ENCODE measurements around the gene DUSP16.

DUSP16 gene

GRCh38 chr12:12467688-12468261 is 94.9 kb downstream of the DUSP16 start:
- DNase-seq (ENCODE audit: low read depth), result no peak

DNA sequence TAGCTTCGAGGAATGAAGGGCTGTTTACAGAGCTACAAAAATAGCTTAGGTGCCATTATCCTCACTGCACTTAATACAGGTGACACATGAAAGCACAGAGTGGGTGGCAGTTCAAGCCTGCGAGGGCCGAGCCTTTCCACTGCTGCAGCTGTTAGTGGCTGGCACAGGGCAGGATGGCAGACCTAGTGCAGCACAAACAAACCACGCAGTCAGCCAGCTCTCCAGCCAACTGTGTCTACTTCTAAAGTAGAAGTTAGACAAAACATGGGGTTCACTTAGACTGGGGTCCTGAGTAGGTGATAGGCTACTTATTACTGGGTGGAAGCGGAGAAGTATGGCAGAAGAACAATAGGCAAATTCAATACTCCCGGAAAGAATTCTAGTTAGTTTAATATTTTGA is 95.4 kb downstream of the DUSP16 start:
- no peak for DNase-seq (ENCODE audit: low read depth)

- no peak for DNase-seq (ENCODE audit: low read depth)
Observed at GRCh38 chr12:12466157-12466556, 96.5 kb downstream of the DUSP16 start.

DNA sequence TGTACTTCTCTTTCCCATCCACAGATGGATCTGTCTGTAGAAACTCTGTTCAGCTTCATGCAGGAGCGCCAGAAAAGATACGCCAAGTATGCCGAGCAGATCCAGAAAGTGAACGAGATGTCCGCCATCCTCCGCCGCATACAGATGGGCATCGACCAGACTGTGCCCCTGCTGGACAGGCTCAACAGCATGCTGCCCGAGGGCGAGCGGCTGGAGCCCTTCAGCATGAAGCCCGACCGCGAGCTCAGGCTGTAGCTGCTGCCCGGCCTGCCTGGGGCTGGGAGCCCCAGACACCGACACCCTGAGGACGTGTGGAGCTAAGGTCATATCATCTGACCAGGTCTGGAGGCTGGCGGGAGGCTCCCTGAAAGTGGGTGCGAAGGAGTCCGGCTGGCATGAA is 97.1 kb downstream of the DUSP16 start:
- DNase-seq (ENCODE audit: low read depth), result no peak

GRCh38 chr12:12461923-12462315 is 100.7 kb downstream of the DUSP16 start:
- DNase-seq (ENCODE audit: low read depth), result no peak

DNA sequence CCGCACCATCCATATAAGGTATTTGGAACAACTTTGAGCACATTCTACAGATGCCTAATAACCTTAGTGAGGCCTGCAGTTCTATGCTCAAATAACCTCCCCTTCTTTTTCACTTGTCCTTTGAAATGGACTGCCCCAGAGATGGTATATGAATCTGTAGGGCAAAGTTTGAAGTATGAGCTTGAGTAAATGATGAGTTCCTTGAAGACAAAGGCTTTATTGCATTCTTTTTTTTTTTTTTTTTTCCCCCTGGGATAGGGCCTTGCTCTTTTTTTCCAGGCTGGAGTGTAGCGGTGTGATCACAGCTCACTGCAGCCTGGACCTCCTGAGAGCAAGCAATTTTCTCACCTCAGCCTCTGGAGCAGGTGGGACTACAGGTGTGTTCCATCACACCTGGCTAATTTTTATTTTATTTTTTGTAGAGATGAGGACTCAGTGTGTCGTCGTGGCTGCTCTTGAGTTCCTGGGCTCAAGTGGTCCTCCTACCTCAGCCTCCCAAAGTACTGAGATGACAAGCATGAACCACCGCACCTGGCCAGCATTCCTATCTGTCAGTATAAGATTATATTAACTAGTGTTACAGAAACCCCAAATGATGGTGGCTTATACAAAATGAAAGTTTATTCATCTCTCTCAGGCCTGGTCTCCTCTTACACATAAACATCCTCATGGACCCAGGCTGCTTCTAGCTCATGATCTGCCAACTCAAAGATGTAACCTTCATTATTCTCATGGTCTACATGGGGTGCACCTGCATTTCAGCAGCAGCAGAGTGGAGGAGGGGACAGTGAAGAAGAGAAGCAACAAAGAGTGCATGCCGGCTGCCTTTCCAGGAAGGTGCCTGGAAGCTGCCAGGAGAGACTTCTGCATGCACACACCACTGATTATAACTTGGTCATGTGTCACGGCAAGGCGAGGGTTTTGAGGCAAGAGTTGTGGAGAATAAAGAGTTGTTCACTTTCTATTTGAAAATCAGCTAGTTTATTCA is 101.4 kb downstream of the DUSP16 start:
- DNase-seq (ENCODE audit: low read depth), result no peak

- no peak for DNase-seq (ENCODE audit: low read depth)
Observed at GRCh38 chr12:12456637-12457036, 106.0 kb downstream of the DUSP16 start.

DNA sequence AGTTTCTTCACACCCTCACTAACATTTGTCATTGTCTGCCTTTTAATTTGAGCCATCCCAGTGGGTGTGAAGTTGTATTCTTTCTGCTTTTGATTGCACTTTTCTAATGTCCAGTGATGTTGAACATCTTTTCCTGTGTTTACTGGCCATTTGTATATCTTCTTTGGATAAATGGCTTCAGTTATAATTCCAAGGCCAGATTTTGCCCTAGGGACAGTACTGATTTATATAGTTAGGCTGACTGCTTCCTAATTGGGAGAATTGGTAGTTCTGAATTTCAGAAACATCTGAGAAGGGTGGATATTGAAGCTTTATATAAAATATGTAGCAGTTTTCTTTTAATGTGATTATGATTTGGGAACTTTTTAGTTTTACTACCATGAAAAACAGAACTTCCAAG is 108.3 kb downstream of the DUSP16 start:
- no peak for DNase-seq (ENCODE audit: low read depth)

DNA sequence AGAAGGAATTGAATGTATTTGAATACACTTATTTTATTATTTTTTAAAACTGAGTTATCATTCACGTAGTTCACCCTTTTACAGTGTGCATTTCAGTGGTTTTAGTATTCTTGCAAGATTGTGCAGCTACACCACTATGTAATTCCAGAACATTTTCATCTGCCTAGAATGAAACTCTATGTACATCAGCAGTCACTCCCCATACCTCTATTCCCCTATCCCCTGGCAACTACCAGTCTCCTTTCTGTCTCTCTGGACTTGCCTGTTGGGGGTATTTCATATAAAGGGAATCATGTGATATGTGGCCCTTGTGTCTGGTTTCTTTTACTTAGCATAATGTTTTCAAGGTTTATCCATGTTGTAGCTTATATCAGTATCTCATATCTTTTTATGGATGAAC is 109.0 kb downstream of the DUSP16 start:
- DNase-seq (ENCODE audit: low read depth), result no peak

- no peak for DNase-seq (ENCODE audit: low read depth)
Observed at GRCh38 chr12:12452326-12452902, 110.2 kb downstream of the DUSP16 start.

DNA sequence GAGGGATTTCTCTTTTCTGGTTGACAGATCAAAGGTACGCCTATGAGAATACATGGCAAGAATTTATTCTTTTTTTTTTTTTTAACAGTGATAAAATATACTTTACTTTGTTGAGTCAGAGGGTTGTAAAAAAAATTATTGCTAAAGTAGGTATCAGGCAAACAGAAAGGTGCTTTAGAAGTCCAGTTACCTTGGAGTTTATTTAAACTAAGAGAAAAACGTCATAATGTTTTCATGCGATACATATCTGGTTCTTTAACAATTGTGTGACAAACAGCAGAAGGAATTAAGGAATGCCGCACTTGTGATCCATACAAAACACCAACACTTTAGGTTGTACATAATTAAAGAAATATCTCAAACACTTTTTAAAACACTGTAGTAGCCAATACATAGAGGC is 111.6 kb downstream of the DUSP16 start:
- no peak for DNase-seq (ENCODE audit: low read depth)

DNA sequence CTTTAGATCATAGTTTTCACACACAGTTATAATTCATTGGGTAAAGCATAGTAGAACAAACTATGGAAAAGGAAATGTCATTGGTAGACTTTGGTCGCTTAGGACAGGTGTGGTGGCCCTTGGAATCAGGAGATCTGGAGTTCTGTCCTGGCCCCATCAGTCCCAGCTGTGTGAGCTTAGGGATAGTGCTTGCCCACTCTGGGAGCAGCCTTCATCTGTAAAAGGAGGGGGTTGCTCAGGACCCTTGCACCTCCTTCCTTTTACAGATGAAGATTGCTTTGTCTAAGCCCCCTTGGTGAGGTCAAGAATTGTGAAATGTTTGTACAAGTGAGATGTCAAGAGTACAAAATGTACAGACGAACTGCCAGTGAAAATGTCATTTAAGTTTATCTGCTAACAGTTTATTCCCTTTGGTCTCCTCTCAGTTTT is 112.6 kb downstream of the DUSP16 start:
- DNase-seq (ENCODE audit: low read depth), result no peak

DNA sequence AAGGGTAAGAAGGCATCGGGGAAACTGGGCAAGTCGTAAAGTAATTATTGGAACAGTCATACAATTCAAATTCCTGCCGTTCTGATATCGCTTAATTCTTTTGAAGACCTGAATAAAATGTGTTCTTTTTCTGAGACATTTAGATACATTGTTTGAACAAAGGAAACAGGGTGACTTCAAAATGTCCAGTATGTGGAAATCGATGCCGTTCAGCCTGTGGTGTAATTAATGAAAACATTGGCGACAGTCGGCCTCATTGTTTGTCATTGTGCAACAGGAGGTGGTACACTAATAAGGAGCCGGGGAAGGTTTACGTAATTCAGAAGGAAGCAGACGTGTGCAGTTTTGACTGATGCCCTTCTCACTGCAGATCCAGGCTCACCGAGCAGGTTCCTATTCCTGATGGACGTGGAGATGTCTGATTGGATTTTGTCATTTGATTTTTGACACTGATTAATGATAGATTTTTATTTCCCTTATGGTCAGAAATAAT is 113.1 kb downstream of the DUSP16 start:
- no peak for DNase-seq (ENCODE audit: low read depth)

DNA sequence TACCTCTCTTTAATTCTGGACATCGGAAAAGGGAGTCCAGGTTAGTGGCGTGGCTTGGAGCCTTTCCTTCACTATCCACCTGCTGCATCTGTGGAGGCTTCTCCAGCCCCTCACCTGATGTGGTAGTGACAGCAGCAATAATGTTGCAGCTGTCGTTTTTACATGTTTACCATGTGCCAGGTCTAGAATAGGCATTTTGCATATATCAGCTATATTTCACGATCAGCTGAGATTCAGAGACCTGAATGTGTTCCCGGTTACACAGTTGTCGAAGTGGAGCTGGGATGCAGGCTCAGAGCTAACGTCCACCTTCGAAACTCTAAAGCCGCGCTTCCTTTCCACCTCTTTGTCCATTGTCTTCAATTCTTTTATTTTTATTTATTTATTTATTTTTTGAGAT is 114.8 kb downstream of the DUSP16 start:
- DNase-seq (ENCODE audit: low read depth), result no peak

DNA sequence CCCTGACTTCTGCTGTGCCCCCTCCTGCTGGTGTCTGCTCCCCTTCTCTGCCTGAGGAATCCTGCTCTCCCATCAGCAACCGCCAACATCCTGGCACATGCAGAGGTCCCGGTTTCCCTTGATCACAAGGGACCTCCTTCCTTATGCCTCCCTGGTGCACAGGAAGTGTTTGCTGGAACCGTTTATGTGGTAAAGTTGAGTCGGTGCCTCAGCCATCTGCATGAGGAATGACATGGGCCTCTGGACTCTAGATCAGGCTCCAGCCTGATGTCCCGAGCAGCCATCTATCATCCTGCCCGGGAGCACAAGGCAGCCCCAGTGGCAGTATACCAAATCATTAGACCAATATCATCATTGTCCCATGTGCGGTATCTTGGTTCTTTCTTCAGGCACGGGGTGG is 115.4 kb downstream of the DUSP16 start:
- DNase-seq (ENCODE audit: low read depth), result no peak

DNA sequence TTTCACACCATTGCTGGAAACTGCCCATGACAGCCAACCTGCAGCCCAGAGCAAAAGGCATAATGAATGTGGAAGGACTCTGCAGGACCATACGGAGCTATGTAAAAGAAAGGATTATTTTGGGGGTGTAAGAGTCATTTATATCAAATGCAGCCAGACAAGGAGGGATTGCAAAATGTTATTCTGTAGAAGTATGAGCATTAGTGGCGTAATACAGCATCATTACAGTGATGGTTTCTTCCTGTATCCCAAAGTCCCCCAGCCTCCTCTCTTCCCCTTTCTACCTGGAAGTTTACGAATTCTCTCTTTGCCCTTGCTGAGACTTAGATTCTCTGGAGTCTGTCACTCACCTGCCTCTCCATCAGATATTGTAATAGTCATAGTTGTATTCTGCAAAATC is 115.9 kb downstream of the DUSP16 start:
- DNase-seq (ENCODE audit: low read depth), result no peak

DNA sequence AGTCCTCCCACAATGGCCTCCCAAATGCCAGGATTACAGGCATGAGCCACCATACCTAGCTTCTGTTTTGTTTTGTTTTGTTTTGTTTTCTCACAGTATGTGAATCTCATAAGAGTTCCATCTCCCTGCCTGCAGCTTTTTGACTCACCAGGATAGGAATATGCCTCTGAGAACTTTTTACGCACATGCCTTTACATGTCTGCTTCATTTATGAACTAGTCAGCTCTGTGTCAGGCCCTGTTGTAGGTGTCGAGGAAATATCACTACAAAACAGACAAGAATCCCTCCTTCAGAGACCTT is 116.8 kb downstream of the DUSP16 start:
- no peak for DNase-seq (ENCODE audit: low read depth)

- no peak for DNase-seq (ENCODE audit: low read depth)
Observed at GRCh38 chr12:12445165-12445881, 117.3 kb downstream of the DUSP16 start.

GRCh38 chr12:12443431-12443878 is 119.2 kb downstream of the DUSP16 start:
- no peak for DNase-seq (ENCODE audit: low read depth)

GRCh38 chr12:12442548-12443071 is 120.1 kb downstream of the DUSP16 start:
- no peak for DNase-seq (ENCODE audit: low read depth)

DNA sequence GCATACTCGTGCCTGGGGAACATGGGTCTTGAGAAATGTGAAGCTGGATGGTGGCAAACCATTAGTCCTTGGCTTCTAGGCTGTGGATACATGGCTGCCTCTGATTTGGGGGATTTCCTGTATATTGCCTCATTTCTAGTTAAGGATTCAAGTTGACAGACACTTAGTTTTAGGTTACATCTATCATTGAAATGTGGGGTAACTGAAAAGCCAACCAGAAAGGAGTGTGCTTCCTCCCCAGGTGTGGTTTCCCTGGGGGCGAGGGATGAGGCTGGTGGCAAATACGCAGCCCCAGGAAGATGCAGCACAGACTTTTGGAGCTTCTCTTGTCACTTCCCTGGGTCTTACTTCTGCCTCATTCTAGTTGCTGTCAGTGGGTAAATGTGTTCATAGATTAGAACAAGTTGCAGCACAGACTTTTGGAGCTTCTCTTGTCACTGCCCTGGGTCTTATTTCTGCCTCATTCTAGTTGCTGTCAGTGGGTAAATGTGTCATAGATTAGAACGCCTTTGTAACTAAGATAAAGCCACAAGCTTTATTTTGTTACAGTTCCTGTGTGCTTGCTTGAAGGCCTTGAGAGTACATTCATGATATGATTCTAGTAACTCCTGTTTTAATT is 120.7 kb downstream of the DUSP16 start:
- no peak for DNase-seq (ENCODE audit: low read depth)

DNA sequence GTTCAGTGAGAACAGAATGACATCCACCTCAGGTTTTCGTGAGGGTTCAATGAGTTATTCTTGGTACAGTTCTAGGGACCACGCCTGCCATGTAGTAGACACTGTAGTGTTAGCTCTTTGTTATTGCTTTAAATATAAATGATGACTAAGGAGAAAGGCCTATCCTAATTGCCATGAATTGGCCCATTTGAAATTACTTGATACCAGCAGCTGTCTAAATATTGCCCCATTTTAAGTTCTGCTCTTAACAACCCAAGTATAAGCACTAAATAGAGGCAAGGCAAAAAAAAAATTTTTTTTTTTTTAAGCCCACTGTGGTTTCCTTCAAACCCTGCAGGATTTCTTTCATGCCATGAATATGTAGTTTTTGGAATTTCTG is 121.2 kb downstream of the DUSP16 start:
- no peak for DNase-seq (ENCODE audit: low read depth)

Data from stimulated activated CD8-positive, alpha-beta memory T cell treated with anti-CD3 and anti-CD28 coated beads, Interleukin-15, amount 100 ng/mL, for 24 hours (primary cell).